Activated T-helper 2 cell treated with anti-CD3 and anti-CD28 coated beads, Interferon-gamma antibody, Interleukin-2, Interleukin-4, amounts not matched to agents 10 μg/mL and 5 μg/mL and 100 μg/mL, durations not matched to agents 14 hours and 24 hours and 36 hours (primary cell): Measurements from ENCODE around the gene GSTM4. TPM values are rescaled to one million over a fixed set of nuclear protein-coding genes. Genes with fewer than 3 reads are reported as not detected.
"Not testable (repeated sequence)": the region's sequence is repeated elsewhere in the genome, so short reads cannot be mapped to it uniquely, and the experiment has no call there.

Experiments
- DNase-seq: peaks from one replicate; pipeline ENCODE4 v3.0.0; 2021; ENCODE audit warnings: low spot score
- H3K27ac Mint-ChIP-seq: one replicate; pipeline ENCODE4 v1.8.0; 2021; ENCODE audit warnings: mixed read lengths
- H3K27me3 Mint-ChIP-seq: one replicate; pipeline ENCODE4 v1.8.0; 2021; ENCODE audit warnings: low read depth, mixed read lengths
- H3K36me3 Mint-ChIP-seq: one replicate; pipeline ENCODE4 v1.8.0; 2021; ENCODE audit warnings: low read depth, mixed read lengths
- H3K4me1 Mint-ChIP-seq: one replicate; pipeline ENCODE4 v1.8.0; 2021; ENCODE audit warnings: low read depth, mixed read lengths
- H3K4me3 Mint-ChIP-seq: one replicate; pipeline ENCODE4 v1.8.0; 2021; ENCODE audit warnings: low read depth, mild to moderate bottlenecking, moderate library complexity, mixed read lengths
- H3K9me3 Mint-ChIP-seq: one replicate; pipeline ENCODE4 v1.8.0; 2021; ENCODE audit warnings: mixed read lengths
- intact Hi-C: fragments of 100-400 bp; cut with micrococcal nuclease; formaldehyde crosslinking; loops from one replicate; pipeline ENCODE4 v1.15.1; 2023
- total RNA-seq: library from RNA; stranded (reverse); gene quantifications from 2 replicates; pipeline ENCODE4 v1.2.3, GENCODE V29; 2022

GSTM4 gene
- total RNA-seq, 1 donor from 2014 or later = 13.6 TPM

- peaks cover 28% of the 10 kb centered on the region for H3K27me3 Mint-ChIP-seq
- no peak for DNase-seq
- no peaks in the 10 kb centered on the region for H3K36me3 Mint-ChIP-seq
- no peak overlapping the region for H3K27ac Mint-ChIP-seq
- H3K4me3 Mint-ChIP-seq = no peak overlapping the region
- H3K9me3 Mint-ChIP-seq = no peaks in the 10 kb centered on the region
- intact Hi-C loops = no loop called here
- peaks cover 10% of the 10 kb centered on the region for H3K4me1 Mint-ChIP-seq
Observed at GRCh38 chr1:109652402-109652801, 3.5 kb upstream of the GSTM4 start.

GRCh38 chr1:109653306-109653705 lies 2.6 kb upstream of the GSTM4 start:
- Mint-ChIP-seq H3K4me1 (peaks cover 10% of the 10 kb centered on the region), H3K27ac (no peak overlapping the region), H3K36me3 (no peaks in the 10 kb centered on the region), H3K4me3 (peak overlapping the region; percentile 30), H3K9me3 (no peaks in the 10 kb centered on the region), H3K27me3 (peaks cover 26% of the 10 kb centered on the region)
- no peak for DNase-seq
- intact Hi-C loops = no loop called here

- H3K4me3 Mint-ChIP-seq = no peak overlapping the region
- intact Hi-C loops = loop anchor here (2.0 kb wide), 1 partner anchor 14 kb away; no protein-coding TSS in a partner anchor
- H3K27me3 Mint-ChIP-seq = peaks cover 26% of the 10 kb centered on the region
Observed at GRCh38 chr1:109654519-109654918, 1.4 kb upstream of the GSTM4 start.

GRCh38 chr1:109657395-109657794 lies 1.5 kb downstream of the GSTM4 start:
- Mint-ChIP-seq H3K4me1 (peaks cover 10% of the 10 kb centered on the region), H3K27me3 (peaks cover 12% of the 10 kb centered on the region), H3K36me3 (no peaks in the 10 kb centered on the region), H3K9me3 (no peaks in the 10 kb centered on the region), H3K27ac (no peak overlapping the region), H3K4me3 (peak overlapping the region; percentile 53)
- intact Hi-C loops = no loop called here
- DNase-seq = peak; percentile 5

More at GRCh38 chr1:109654519-109654918, 1.4 kb upstream of the GSTM4 start:
- H3K9me3 Mint-ChIP-seq = no peaks in the 10 kb centered on the region
- H3K4me1 Mint-ChIP-seq = peaks cover 10% of the 10 kb centered on the region
- DNase-seq = no peak
- H3K36me3 Mint-ChIP-seq = no peaks in the 10 kb centered on the region
- H3K27ac Mint-ChIP-seq = no peak overlapping the region

GRCh38 chr1:109657970-109658369 lies 2.1 kb downstream of the GSTM4 start:
- Mint-ChIP-seq H3K4me3 (no peak overlapping the region), H3K9me3 (no peaks in the 10 kb centered on the region), H3K27ac (no peak overlapping the region), H3K4me1 (peaks cover 10% of the 10 kb centered on the region), H3K36me3 (no peaks in the 10 kb centered on the region), H3K27me3 (peaks cover 10% of the 10 kb centered on the region)
- intact Hi-C loops = no loop called here
- DNase-seq = no peak

- intact Hi-C loops = no loop called here
- H3K27ac Mint-ChIP-seq = no peak overlapping the region
- peak; percentile 5 for DNase-seq
- no peaks in the 10 kb centered on the region for H3K36me3 Mint-ChIP-seq
- peaks cover 10% of the 10 kb centered on the region for H3K4me1 Mint-ChIP-seq
- peak overlapping the region; percentile 6 for H3K4me3 Mint-ChIP-seq
- H3K27me3 Mint-ChIP-seq = peaks cover 4% of the 10 kb centered on the region
- no peaks in the 10 kb centered on the region for H3K9me3 Mint-ChIP-seq
Observed at GRCh38 chr1:109658533-109659042, 2.7 kb downstream of the GSTM4 start.

GRCh38 chr1:109659145-109659544 lies 3.2 kb downstream of the GSTM4 start:
- Mint-ChIP-seq H3K27me3 (peaks cover 2% of the 10 kb centered on the region), H3K36me3 (no peaks in the 10 kb centered on the region), H3K9me3 (no peaks in the 10 kb centered on the region), H3K4me1 (peaks cover 10% of the 10 kb centered on the region), H3K4me3 (no peak overlapping the region), H3K27ac (no peak overlapping the region)
- intact Hi-C loops = no loop called here
- no peak for DNase-seq

GRCh38 chr1:109659997-109660690 lies 4.2 kb downstream of the GSTM4 start:
- no peak overlapping the region for H3K27ac Mint-ChIP-seq
- H3K4me3 Mint-ChIP-seq = no peak overlapping the region
- intact Hi-C loops = no loop called here
- H3K36me3 Mint-ChIP-seq = no peaks in the 10 kb centered on the region
- H3K4me1 Mint-ChIP-seq = peaks cover 6% of the 10 kb centered on the region
- H3K9me3 Mint-ChIP-seq = no peaks in the 10 kb centered on the region
- peak; percentile 5 for DNase-seq
- no peaks in the 10 kb centered on the region for H3K27me3 Mint-ChIP-seq

- intact Hi-C loops, H3K36me3 Mint-ChIP-seq, H3K4me1 Mint-ChIP-seq, H3K9me3 Mint-ChIP-seq, DNase-seq, H3K4me3 Mint-ChIP-seq, H3K27me3 Mint-ChIP-seq: not testable (repeated sequence)
- peak overlapping the region; percentile 15 for H3K27ac Mint-ChIP-seq
Observed at GRCh38 chr1:109660691-109661026, 4.8 kb downstream of the GSTM4 start.

GRCh38 chr1:109661391-109661790 lies 5.5 kb downstream of the GSTM4 start:
- Mint-ChIP-seq H3K9me3 (no peaks in the 10 kb centered on the region), H3K4me3 (no peak overlapping the region), H3K4me1 (peaks cover 2% of the 10 kb centered on the region), H3K27ac (no peak overlapping the region), H3K27me3 (no peaks in the 10 kb centered on the region), H3K36me3 (no peaks in the 10 kb centered on the region)
- intact Hi-C loops = no loop called here
- no peak for DNase-seq

- H3K27me3 Mint-ChIP-seq = no peaks in the 10 kb centered on the region
- no peak overlapping the region for H3K27ac Mint-ChIP-seq
- peaks cover 12% of the 10 kb centered on the region for H3K4me1 Mint-ChIP-seq
- peaks cover 5% of the 10 kb centered on the region for H3K36me3 Mint-ChIP-seq
- no peak for DNase-seq
- intact Hi-C loops = no loop called here
- no peaks in the 10 kb centered on the region for H3K9me3 Mint-ChIP-seq
- H3K4me3 Mint-ChIP-seq = no peak overlapping the region
Observed at GRCh38 chr1:109664671-109665070, 8.8 kb downstream of the GSTM4 start.

- peak; percentile 82 for DNase-seq
- intact Hi-C loops = no loop called here
- H3K4me1 Mint-ChIP-seq = peaks cover 24% of the 10 kb centered on the region
Observed at GRCh38 chr1:109667452-109668122, 11.7 kb downstream of the GSTM4 start, which contains the start of gene GSTM2. Gene GSTM2 (plus strand): TSS chr1:109668057. CDS start chr1:109668116, 59 bp downstream.

GRCh38 chr1:109668123-109668775 lies 12.3 kb downstream of the GSTM4 start:
- Mint-ChIP-seq H3K27me3 (no peaks in the 10 kb centered on the region), H3K27ac (peak overlapping the region; percentile 29), H3K36me3 (peaks cover 12% of the 10 kb centered on the region), H3K4me1 (peaks cover 24% of the 10 kb centered on the region), H3K4me3 (peak overlapping the region; percentile 70), H3K9me3 (no peaks in the 10 kb centered on the region)
- no peak for DNase-seq
- intact Hi-C loops = no loop called here

More at GRCh38 chr1:109667452-109668122, 11.7 kb downstream of the GSTM4 start, which contains the start of gene GSTM2:
- H3K27ac Mint-ChIP-seq = peak within 1 kb of the TSS; percentile 29
- H3K9me3 Mint-ChIP-seq = no peaks in the 10 kb centered on the region
- H3K27me3 Mint-ChIP-seq = no peaks in the 10 kb centered on the region
- H3K36me3 Mint-ChIP-seq = peaks cover 12% of the 10 kb centered on the region
- H3K4me3 Mint-ChIP-seq = peak within 1 kb of the TSS; percentile 70
